DOHH2 (cell line): ENCODE results near the gene RARB.
A peak's percentile ranks its signal among the peaks of the same experiment; 100 is the strongest.

ENCODE experiments used
- H3F3A ChIP-seq: fragments of 200-600 bp; sonication (generic), shearing (Covaris generic); 2 replicates; pipeline ENCODE4 v1.6.0; 2016; ENCODE audit warnings: antibody characterized with exemption, mild to moderate bottlenecking; ENCODE audit not compliant: control insufficient read depth, insufficient read depth
- H3K27ac ChIP-seq: fragments of 200-600 bp; sonication (generic); 2 replicates; pipeline ENCODE4 v1.5.1; 2014; ENCODE audit warnings: low read depth, mild to moderate bottlenecking, low read length, moderate library complexity
- H3K27me3 ChIP-seq: fragments of 200-600 bp; sonication (generic); 2 replicates; pipeline ENCODE4 v1.6.1; 2014; ENCODE audit warnings: mild to moderate bottlenecking, low read length, mixed read lengths; ENCODE audit not compliant: control insufficient read depth
- H3K36me3 ChIP-seq: fragments of 200-600 bp; sonication (generic); 2 replicates; pipeline ENCODE4 v1.6.1; 2014; ENCODE audit warnings: mild to moderate bottlenecking, low read length, moderate library complexity, mixed read lengths; ENCODE audit not compliant: control insufficient read depth
- H3K4me1 ChIP-seq: fragments of 200-600 bp; sonication (generic); 2 replicates; pipeline ENCODE4 v1.6.1; 2014; ENCODE audit warnings: mild to moderate bottlenecking, low read length, mixed read lengths; ENCODE audit not compliant: control insufficient read depth
- H3K4me2 ChIP-seq: fragments of 200-600 bp; sonication (generic); 2 replicates; pipeline ENCODE4 v1.6.0; 2014; ENCODE audit warnings: mild to moderate bottlenecking, low read length, moderate library complexity
- H3K4me3 ChIP-seq: fragments of 200-600 bp; sonication (generic); 2 replicates; pipeline ENCODE4 v1.5.1; 2014; ENCODE audit warnings: mild to moderate bottlenecking, low read length, mixed read lengths
- H3K79me2 ChIP-seq: fragments of 200-600 bp; sonication (generic); 2 replicates; pipeline ENCODE4 v1.6.1; 2014; ENCODE audit warnings: mild to moderate bottlenecking, low read length, mixed read lengths; ENCODE audit not compliant: control insufficient read depth
- H3K9me2 ChIP-seq: fragments of 200-600 bp; sonication (generic); replicated peaks from 2 replicates; pipeline ENCODE4 v1.6.1; 2014; ENCODE audit warnings: mild to moderate bottlenecking, low read length, mixed read lengths; ENCODE audit not compliant: control insufficient read depth
- H3K9me3 ChIP-seq: fragments of 200-600 bp; sonication (generic); 2 replicates; pipeline ENCODE4 v1.6.1; 2014; ENCODE audit warnings: antibody characterized with exemption, low read length, mixed read lengths; ENCODE audit not compliant: control insufficient read depth, insufficient read depth
- H4K20me1 ChIP-seq: fragments of 200-600 bp; sonication (generic); 2 replicates; pipeline ENCODE4 v1.6.0; 2014; ENCODE audit warnings: low read depth, mild to moderate bottlenecking, antibody characterized with exemption, low read length, moderate library complexity; ENCODE audit not compliant: control insufficient read depth, insufficient read depth
- CTCF ChIP-seq: fragments of 200-600 bp; sonication (generic); IDR thresholded peaks from one replicate; pipeline ENCODE4 v1.5.1; 2014; ENCODE audit warnings: antibody characterized with exemption, mild to moderate bottlenecking, low read depth, low read length; ENCODE audit not compliant: poor library complexity, severe bottlenecking
- EZH2phosphoT487 ChIP-seq: fragments of 200-600 bp; sonication (generic); IDR thresholded peaks from 2 replicates; pipeline ENCODE4 v1.6.1; 2017; ENCODE audit warnings: borderline replicate concordance, mild to moderate bottlenecking, antibody characterized with exemption, low read length, moderate library complexity, mixed read lengths

RARB gene

GRCh38 chr3:25441234-25441856 is 13.3 kb downstream of the RARB start:
- Histone ChIP-seq H3K9me3 (no peaks in the 10 kb centered on the region), H3K4me3 (no peak overlapping the region), H4K20me1 (no peaks in the 10 kb centered on the region)

GRCh38 chr3:25442486-25442885 is 14.4 kb downstream of the RARB start:
- TF ChIP-seq CTCF, result no peak
- no peak for TF ChIP-seq EZH2phosphoT487

More at GRCh38 chr3:25441234-25441856, 13.3 kb downstream of the RARB start:
- H3K79me2 ChIP-seq, result no peaks in the 10 kb centered on the region
- H3K36me3 ChIP-seq, result no peaks in the 10 kb centered on the region
- no peaks in the 10 kb centered on the region for H3K4me1 ChIP-seq
- TF ChIP-seq CTCF (peak; percentile 99), EZH2phosphoT487 (no peak)
- H3K9me2 ChIP-seq, result no peaks in the 10 kb centered on the region
- H3K27me3 ChIP-seq, result no peaks in the 10 kb centered on the region
- H3K4me2 ChIP-seq, result no peak overlapping the region
- no peak overlapping the region for H3K27ac ChIP-seq
- H3F3A ChIP-seq, result no peaks in the 10 kb centered on the region

GRCh38 chr3:25444273-25444672 is 16.2 kb downstream of the RARB start:
- no peaks in the 10 kb centered on the region for H3K79me2 ChIP-seq
- no peak overlapping the region for H3K4me2 ChIP-seq
- H3K27ac ChIP-seq, result no peak overlapping the region
- H3K36me3 ChIP-seq, result no peaks in the 10 kb centered on the region
- TF ChIP-seq CTCF (no peak), EZH2phosphoT487 (no peak)
- no peaks in the 10 kb centered on the region for H3F3A ChIP-seq
- H3K4me3 ChIP-seq, result no peak overlapping the region
- H3K9me3 ChIP-seq, result no peaks in the 10 kb centered on the region
- H3K9me2 ChIP-seq, result no peaks in the 10 kb centered on the region
- no peaks in the 10 kb centered on the region for H3K4me1 ChIP-seq
- H3K27me3 ChIP-seq, result no peaks in the 10 kb centered on the region
- no peaks in the 10 kb centered on the region for H4K20me1 ChIP-seq

More at GRCh38 chr3:25442486-25442885, 14.4 kb downstream of the RARB start:
- Histone ChIP-seq H3K4me2 (no peak overlapping the region), H3K9me2 (no peaks in the 10 kb centered on the region), H3K27me3 (no peaks in the 10 kb centered on the region), H3K27ac (no peak overlapping the region), H3F3A (no peaks in the 10 kb centered on the region), H3K36me3 (no peaks in the 10 kb centered on the region), H3K4me1 (no peaks in the 10 kb centered on the region), H3K4me3 (no peak overlapping the region), H3K79me2 (no peaks in the 10 kb centered on the region), H4K20me1 (no peaks in the 10 kb centered on the region), H3K9me3 (no peaks in the 10 kb centered on the region)

- no peaks in the 10 kb centered on the region for H3K36me3 ChIP-seq
These were observed 17.7 kb downstream of the RARB start for GRCh38 chr3:25445731-25446130.

More at GRCh38 chr3:25445731-25446130, 17.7 kb downstream of the RARB start:
- H3K27ac ChIP-seq, result no peak overlapping the region
- H4K20me1 ChIP-seq, result no peaks in the 10 kb centered on the region
- H3K9me2 ChIP-seq, result no peaks in the 10 kb centered on the region
- H3F3A ChIP-seq, result no peaks in the 10 kb centered on the region
- H3K79me2 ChIP-seq, result no peaks in the 10 kb centered on the region
- H3K9me3 ChIP-seq, result no peaks in the 10 kb centered on the region
- H3K27me3 ChIP-seq, result no peaks in the 10 kb centered on the region
- H3K4me3 ChIP-seq, result no peak overlapping the region
- H3K4me2 ChIP-seq, result no peak overlapping the region
- H3K4me1 ChIP-seq, result no peaks in the 10 kb centered on the region
- TF ChIP-seq EZH2phosphoT487 (no peak), CTCF (no peak)
